Kidney (tissue), 14 donors: ENCODE data around the gene NCOA7. TPM values are rescaled to one million over a fixed set of nuclear protein-coding genes. Genes with fewer than 3 reads are reported as not detected.

ENCODE experiments used
- DNase-seq, 5 donors: peaks; one replicate each; pipeline ENCODE4 v3.0.0-alpha.2; 2013 to 2020
- FAIRE-seq: peaks from 2 replicates; lab custom pipeline; 2012; peaks lifted over from hg19 to GRCh38; lab: Jason Lieb, UNC
- H3K27ac ChIP-seq, 2 donors: one replicate each; pipeline ENCODE4 v1.7.0; 2013; ENCODE audit warnings: low read depth in 2 of 2, low read length in 2 of 2, inconsistent platforms in 1 of 2
- H3K27me3 ChIP-seq: one replicate; pipeline ENCODE4 v1.7.1; 2013; ENCODE audit warnings: low read length, inconsistent platforms; ENCODE audit not compliant: control insufficient read depth, insufficient read depth
- H3K36me3 ChIP-seq, 3 donors: one replicate each; pipeline versions ENCODE4 v1.7.0 to v1.7.1; 2013; ENCODE audit warnings: low read length in 3 of 3, control low read depth in 1 of 3, inconsistent platforms in 1 of 3; ENCODE audit not compliant: insufficient read depth in 3 of 3, control insufficient read depth in 2 of 3
- H3K4me1 ChIP-seq, 3 donors: one replicate each; pipeline versions ENCODE4 v1.7.0 to v1.7.1; 2013; ENCODE audit warnings: low read length in 3 of 3, inconsistent platforms in 1 of 3, low read depth in 1 of 3; ENCODE audit not compliant: control insufficient read depth in 2 of 3, insufficient read depth in 2 of 3
- H3K4me3 ChIP-seq, 3 donors: one replicate each; pipeline versions ENCODE4 v1.7.0 to v1.8.1; 2013; ENCODE audit warnings: low read length in 3 of 3, control low read depth in 1 of 3, inconsistent platforms in 1 of 3
- H3K9ac ChIP-seq, 3 donors: one replicate each; pipeline versions ENCODE4 v1.7.0 to v1.7.1; 2013; ENCODE audit warnings: low read length in 3 of 3, control low read depth in 1 of 3, inconsistent platforms in 1 of 3
- H3K9me3 ChIP-seq, 3 donors: one replicate each; pipeline versions ENCODE4 v1.7.0 to v1.7.1; 2013; ENCODE audit warnings: low read length in 3 of 3, control low read depth in 1 of 3, inconsistent platforms in 1 of 3; ENCODE audit not compliant: control insufficient read depth in 2 of 3, insufficient read depth in 1 of 3
- CTCF ChIP-seq: IDR thresholded peaks from 3 replicates; pipeline ENCODE4 v1.5.1; 2012; ENCODE audit warnings: mild to moderate bottlenecking, moderate library complexity, borderline replicate concordance; ENCODE audit not compliant: insufficient read depth; ENCODE audit errors: extremely low read depth
- intact Hi-C: fragments of 100-400 bp; cut with DNase I; formaldehyde crosslinking; loops from one replicate; pipeline ENCODE4 v1.11.1; 2022
- polyA plus RNA-seq: library from polyadenylated mRNA; stranded (reverse); fragments of 350-450 nt; fragmentation: Illumina TruSeq; extraction: RNeasy Lipid Tissue Mini Kit (QIAGEN cat#74804); gene quantifications from one replicate; pipeline ENCODE4 v1.2.3, GENCODE V29; 2014; ENCODE audit warnings: low read depth, low replicate concordance; ENCODE audit not compliant: insufficient read depth
- total RNA-seq: library from RNA; stranded (reverse); fragmentation: NEBNext Ultra II Directional; extraction: Animal tissue kit (Norgen Biotek cat#: 25700); gene quantifications from one replicate; pipeline ENCODE4 v1.2.1, GENCODE V29; 2021
- donor health status: control.
- donor health status: control.
- donor health status: control.
- donor health status: control.
- donor health status: control.
- donor health status: DM: yes; HTN: yes; CAD: no.
- donor health status: Normal renal cell carcinoma (clear cell type).

NCOA7 gene
- total and polyA plus RNA-seq, 2 donors from 2014 or later: 21.0 to 135 TPM

DNA sequence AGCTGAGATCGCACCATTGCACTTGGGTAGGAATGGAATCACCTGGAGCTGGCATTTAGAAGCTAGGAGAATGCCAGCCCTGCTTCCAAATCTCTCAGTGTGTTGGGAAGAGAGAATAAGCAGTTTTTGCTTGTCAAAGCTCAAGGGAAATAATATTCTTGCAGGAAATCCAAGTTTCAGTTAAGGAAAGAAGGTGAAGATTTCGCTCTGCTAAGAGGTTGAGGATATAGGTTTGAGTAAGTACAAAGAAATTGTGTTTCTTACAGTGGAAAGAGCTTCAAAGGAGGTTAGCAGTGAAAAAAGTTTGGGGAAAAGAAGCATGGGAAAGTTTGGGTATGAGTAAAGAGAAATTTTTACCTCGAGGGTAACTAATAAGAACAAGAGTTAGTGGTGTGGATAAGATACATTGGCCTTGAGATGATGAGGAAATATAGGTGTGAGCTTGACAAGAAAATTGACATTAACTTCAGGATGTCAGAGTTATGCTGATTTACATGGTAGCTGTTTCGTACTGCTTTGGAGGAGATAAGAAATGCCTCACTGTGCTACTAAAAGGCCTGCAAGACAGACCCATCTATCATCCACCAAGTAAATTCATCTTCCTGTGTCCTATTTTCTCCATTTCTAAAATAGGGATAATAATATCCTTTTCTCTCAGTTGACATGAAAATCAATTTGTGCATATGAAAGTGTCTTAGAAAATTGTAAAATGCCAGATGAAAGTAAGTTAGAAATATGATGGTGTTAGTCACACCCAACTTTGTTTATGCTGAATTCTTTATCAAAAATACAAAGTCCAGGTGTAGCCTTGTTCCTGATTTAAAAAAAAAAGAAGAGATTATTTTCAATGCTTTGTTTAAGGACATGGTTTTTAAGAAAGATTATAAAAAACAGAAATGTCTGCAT lies 153.0 kb downstream of the NCOA7 start:
- Histone ChIP-seq H3K4me1 (no peaks in the 10 kb centered on the region), H3K27ac (peak overlapping the region; percentile 12 to 26), H3K9me3 (no peaks in the 10 kb centered on the region), H3K4me3 (no peak overlapping the region), H3K36me3 (no peaks in the 10 kb centered on the region), H3K9ac (no peak overlapping the region), H3K27me3 (no peaks in the 10 kb centered on the region)
- no peak for TF ChIP-seq CTCF
- intact Hi-C loops: no loop called here
- no peak for DNase-seq
- no peak for FAIRE-seq

DNA sequence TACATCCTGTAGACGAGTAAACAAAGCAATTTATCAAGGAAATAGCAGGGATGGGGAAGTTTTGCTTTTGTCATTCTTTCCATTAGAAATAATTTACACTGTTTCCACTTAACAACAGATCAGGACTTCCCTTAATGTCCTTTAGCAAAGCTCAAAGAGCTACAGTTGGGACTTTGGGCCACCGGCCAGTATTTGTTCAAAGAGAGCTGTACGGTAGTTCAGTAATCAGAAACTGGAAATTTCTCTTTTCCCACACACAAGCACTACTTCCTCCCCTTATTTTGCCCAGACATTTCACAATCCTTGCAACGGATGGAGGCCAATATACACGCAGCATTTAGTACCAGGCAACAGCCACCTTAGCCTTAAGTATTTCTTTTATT lies 153.7 kb downstream of the NCOA7 start:
- no peak overlapping the region for H3K4me3 ChIP-seq
- H3K4me1 ChIP-seq: no peaks in the 10 kb centered on the region
- H3K27me3 ChIP-seq: no peaks in the 10 kb centered on the region
- no peak for TF ChIP-seq CTCF
- H3K36me3 ChIP-seq: no peaks in the 10 kb centered on the region
- H3K27ac ChIP-seq: peak overlapping the region in 1 of 2 donors; percentile 26
- no peak for FAIRE-seq
- peak in 3 of 5 donors; percentile 42 to 85 (median 83) for DNase-seq
- intact Hi-C loops: no loop called here
- no peak overlapping the region for H3K9ac ChIP-seq
- no peaks in the 10 kb centered on the region for H3K9me3 ChIP-seq

DNA sequence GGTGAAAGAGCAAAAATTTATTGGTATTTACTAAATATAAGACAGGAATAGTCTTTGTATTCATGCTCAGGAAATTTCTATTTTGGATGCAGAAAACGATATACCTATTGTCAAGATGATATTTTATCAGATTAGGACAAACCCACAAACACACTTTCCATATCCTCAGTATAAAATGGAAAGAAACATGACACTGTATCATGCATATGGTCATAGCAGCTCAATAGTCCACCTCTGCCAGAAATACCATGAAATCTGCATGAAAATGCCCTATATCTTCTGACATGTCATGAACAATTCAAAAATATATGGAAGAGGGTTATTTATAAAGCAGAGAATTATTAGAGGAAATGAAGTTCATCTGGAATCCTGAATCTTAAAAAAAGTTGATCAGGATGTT lies 154.1 kb downstream of the NCOA7 start:
- no peak overlapping the region for H3K9ac ChIP-seq
- no peaks in the 10 kb centered on the region for H3K9me3 ChIP-seq
- FAIRE-seq: no peak

More for the DNA sequence above, 154.1 kb downstream of the NCOA7 start:
- intact Hi-C loops: no loop called here
- Histone ChIP-seq H3K4me3 (no peak overlapping the region), H3K27ac (peak overlapping the region in 1 of 2 donors; percentile 50), H3K4me1 (no peaks in the 10 kb centered on the region), H3K27me3 (no peaks in the 10 kb centered on the region), H3K36me3 (no peaks in the 10 kb centered on the region)
- no peak for TF ChIP-seq CTCF
- no peak for DNase-seq
